ENCODE results near the gene ZNF512B.

The ZNF512B gene

GRCh38 chr20:63926298-63926697 is 43.4 kb downstream of the ZNF512B start:
- no peak for TF ChIP-seq CTCF (IDR thresholded peaks at IDR 0.05)
- no peaks in the 10 kb centered on the region for H3K36me3 ChIP-seq (ENCODE audit: control insufficient read depth, insufficient read depth, low read length)
- H3K4me3 ChIP-seq (ENCODE audit: low read depth, low read length) = no peak overlapping the region
- no peak overlapping the region for H3K9ac ChIP-seq
- no peaks in the 10 kb centered on the region for H3K27me3 ChIP-seq (ENCODE audit: control insufficient read depth, insufficient read depth, low read length)
- no peaks in the 10 kb centered on the region for H3K9me3 ChIP-seq (ENCODE audit: control insufficient read depth, low read length)
- H3K79me2 ChIP-seq = peaks cover 56% of the 10 kb centered on the region
- H3K4me2 ChIP-seq (ENCODE audit: low read length) = no peak overlapping the region
- H3K27ac ChIP-seq = no peak overlapping the region
- H2AFZ ChIP-seq = no peak overlapping the region
- no peaks in the 10 kb centered on the region for H3K4me1 ChIP-seq

GRCh38 chr20:63924241-63924640 is 45.5 kb downstream of the ZNF512B start:
- Histone ChIP-seq H3K4me3 (ENCODE audit: low read depth, low read length) (no peak overlapping the region), H3K36me3 (ENCODE audit: control insufficient read depth, insufficient read depth, low read length) (no peaks in the 10 kb centered on the region)
- no peak for TF ChIP-seq CTCF (IDR thresholded peaks at IDR 0.05)

GRCh38 chr20:63923651-63924050 is 46.1 kb downstream of the ZNF512B start:
- Histone ChIP-seq H3K36me3 (ENCODE audit: control insufficient read depth, insufficient read depth, low read length) (no peaks in the 10 kb centered on the region), H3K9me3 (ENCODE audit: control insufficient read depth, low read length) (no peaks in the 10 kb centered on the region), H2AFZ (no peak overlapping the region), H3K4me2 (ENCODE audit: low read length) (no peak overlapping the region), H3K9ac (no peak overlapping the region), H3K4me3 (ENCODE audit: low read depth, low read length) (no peak overlapping the region), H3K27ac (no peak overlapping the region), H3K27me3 (ENCODE audit: control insufficient read depth, insufficient read depth, low read length) (no peaks in the 10 kb centered on the region), H3K79me2 (peaks cover 53% of the 10 kb centered on the region), H3K4me1 (no peaks in the 10 kb centered on the region)
- no peak for TF ChIP-seq CTCF (IDR thresholded peaks at IDR 0.05)

More at GRCh38 chr20:63924241-63924640, 45.5 kb downstream of the ZNF512B start:
- Histone ChIP-seq H3K27ac (no peak overlapping the region), H3K9me3 (ENCODE audit: control insufficient read depth, low read length) (no peaks in the 10 kb centered on the region), H3K4me1 (no peaks in the 10 kb centered on the region), H3K27me3 (ENCODE audit: control insufficient read depth, insufficient read depth, low read length) (no peaks in the 10 kb centered on the region), H2AFZ (no peak overlapping the region), H3K79me2 (peaks cover 56% of the 10 kb centered on the region), H3K9ac (no peak overlapping the region), H3K4me2 (ENCODE audit: low read length) (no peak overlapping the region)

- no peak for TF ChIP-seq CTCF (IDR thresholded peaks at IDR 0.05)
- H3K36me3 ChIP-seq (ENCODE audit: control insufficient read depth, insufficient read depth, low read length) = no peaks in the 10 kb centered on the region
- H3K4me2 ChIP-seq (ENCODE audit: low read length) = no peak overlapping the region
- H3K9ac ChIP-seq = no peak overlapping the region
- H3K27ac ChIP-seq = no peak overlapping the region
- no peaks in the 10 kb centered on the region for H3K4me1 ChIP-seq
- H3K4me3 ChIP-seq (ENCODE audit: low read depth, low read length) = no peak overlapping the region
- H3K27me3 ChIP-seq (ENCODE audit: control insufficient read depth, insufficient read depth, low read length) = no peaks in the 10 kb centered on the region
- H2AFZ ChIP-seq = no peak overlapping the region
- no peaks in the 10 kb centered on the region for H3K9me3 ChIP-seq (ENCODE audit: control insufficient read depth, low read length)
- H3K79me2 ChIP-seq = peaks cover 69% of the 10 kb centered on the region
These were observed 49.5 kb downstream of the ZNF512B start for GRCh38 chr20:63920226-63920625.

- H3K36me3 ChIP-seq (ENCODE audit: control insufficient read depth, insufficient read depth, low read length) = no peaks in the 10 kb centered on the region
- H3K27me3 ChIP-seq (ENCODE audit: control insufficient read depth, insufficient read depth, low read length) = no peaks in the 10 kb centered on the region
- no peaks in the 10 kb centered on the region for H3K9me3 ChIP-seq (ENCODE audit: control insufficient read depth, low read length)
- no peak overlapping the region for H3K4me2 ChIP-seq (ENCODE audit: low read length)
- H3K27ac ChIP-seq = no peak overlapping the region
- peaks cover 65% of the 10 kb centered on the region for H3K79me2 ChIP-seq
- H3K4me3 ChIP-seq (ENCODE audit: low read depth, low read length) = no peak overlapping the region
- H2AFZ ChIP-seq = no peak overlapping the region
- no peak overlapping the region for H3K9ac ChIP-seq
- no peaks in the 10 kb centered on the region for H3K4me1 ChIP-seq
- TF ChIP-seq CTCF (IDR thresholded peaks at IDR 0.05) = no peak
These were observed 50.6 kb downstream of the ZNF512B start for GRCh38 chr20:63919130-63919529.

Measured in parathyroid adenoma (tissue), 2 donors.